HG02943 (cell line): ENCODE results near the gene BTBD3.

Experiments
- ATAC-seq: cut with Tn5 transposase; IDR thresholded peaks from one replicate; pipeline ENCODE4 v1.9.1; 2021; ENCODE audit warnings: mild to moderate bottlenecking, low read depth, moderate library complexity; ENCODE audit not compliant: unreplicated experiment

Gene BTBD3

GRCh38 chr20:11912659-11913415 lies 4.9 kb upstream of the BTBD3 start:
- no peak for ATAC-seq

GRCh38 chr20:11918391-11918845 lies 725 bp downstream of the BTBD3 start:
- ATAC-seq: no peak

GRCh38 chr20:11918981-11919380 lies 1.3 kb downstream of the BTBD3 start:
- ATAC-seq: no peak

GRCh38 chr20:11919581-11919980 lies 1.9 kb downstream of the BTBD3 start:
- no peak for ATAC-seq

DNA sequence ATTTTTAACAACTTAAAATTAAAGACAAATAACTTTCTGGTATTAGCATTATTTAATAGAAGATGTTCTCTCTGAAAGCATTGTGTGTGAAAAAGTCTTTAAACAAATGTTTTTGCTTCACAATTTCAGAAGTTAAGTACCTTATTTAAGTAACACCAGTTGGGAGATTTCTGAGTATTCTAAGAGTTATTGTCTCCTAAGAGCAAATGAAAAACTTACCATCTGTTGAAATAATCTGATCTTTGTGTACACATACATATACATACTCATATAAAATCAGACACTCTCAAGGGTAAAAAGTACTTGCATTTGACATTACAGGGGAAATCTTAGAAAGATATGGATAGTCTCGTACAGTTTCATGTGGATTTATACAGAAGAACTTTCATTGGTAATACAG lies 2.4 kb downstream of the BTBD3 start:
- ATAC-seq: no peak

GRCh38 chr20:11921321-11921720 lies 3.6 kb downstream of the BTBD3 start:
- no peak for ATAC-seq

DNA sequence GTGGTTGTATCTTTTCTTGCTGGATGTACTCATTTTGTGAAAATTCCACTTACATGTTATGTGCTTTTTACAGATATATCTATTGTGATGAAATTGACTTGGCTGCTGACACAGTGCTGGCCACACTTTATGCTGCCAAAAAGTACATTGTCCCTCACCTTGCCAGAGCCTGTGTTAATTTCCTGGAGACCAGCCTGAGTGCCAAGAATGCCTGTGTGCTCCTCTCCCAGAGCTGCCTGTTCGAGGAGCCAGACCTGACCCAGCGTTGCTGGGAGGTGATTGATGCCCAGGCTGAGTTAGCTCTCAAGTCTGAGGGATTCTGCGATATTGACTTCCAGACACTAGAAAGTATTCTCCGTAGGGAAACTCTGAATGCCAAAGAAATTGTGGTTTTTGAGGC lies 4.9 kb downstream of the BTBD3 start:
- ATAC-seq: no peak

DNA sequence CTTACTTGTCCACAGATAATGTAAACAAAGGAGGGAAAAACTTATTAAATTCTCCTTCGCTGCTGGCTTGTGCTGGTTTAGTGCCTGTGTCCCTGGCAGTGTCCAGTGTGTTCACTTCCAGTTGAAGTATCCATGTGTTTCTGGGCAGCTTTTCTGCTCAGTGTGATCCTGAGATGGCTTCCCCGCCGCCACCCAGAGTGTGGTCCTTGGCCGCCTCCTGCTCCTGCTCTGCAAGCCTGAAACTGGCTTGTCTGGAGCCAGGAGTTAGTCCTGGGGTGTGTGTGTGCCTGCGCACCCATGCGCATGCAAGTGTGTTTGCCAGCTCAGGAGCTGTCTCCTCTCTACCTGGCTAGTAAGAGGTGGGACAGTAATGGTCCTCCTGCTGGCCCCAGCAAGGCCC lies 7.2 kb downstream of the BTBD3 start:
- ATAC-seq: no peak

- no peak for ATAC-seq
These were observed 8.8 kb downstream of the BTBD3 start for GRCh38 chr20:11926292-11926998.

DNA sequence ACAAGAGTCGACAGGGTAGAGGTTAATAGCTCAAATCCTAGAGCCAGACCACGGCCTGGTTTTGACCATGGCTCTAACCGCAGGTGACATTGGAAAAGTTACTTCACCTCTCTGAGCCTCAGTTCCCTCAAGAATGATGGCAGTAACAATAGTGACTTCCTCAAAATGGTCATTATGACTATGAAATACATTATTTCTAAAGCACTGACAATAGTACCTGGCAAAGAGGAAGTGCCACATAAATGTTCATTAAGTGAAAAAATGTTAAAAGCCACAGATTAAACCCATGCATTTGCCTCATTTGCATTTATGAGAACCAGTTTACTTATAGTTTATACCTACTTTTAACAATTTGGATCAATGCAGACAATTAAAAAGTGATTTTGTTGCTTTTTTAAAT lies 12.3 kb downstream of the BTBD3 start:
- ATAC-seq: no peak

GRCh38 chr20:11935212-11936154 lies 17.8 kb downstream of the BTBD3 start:
- no peak for ATAC-seq

- no peak for ATAC-seq
These were observed 18.5 kb downstream of the BTBD3 start for GRCh38 chr20:11936157-11936556.

DNA sequence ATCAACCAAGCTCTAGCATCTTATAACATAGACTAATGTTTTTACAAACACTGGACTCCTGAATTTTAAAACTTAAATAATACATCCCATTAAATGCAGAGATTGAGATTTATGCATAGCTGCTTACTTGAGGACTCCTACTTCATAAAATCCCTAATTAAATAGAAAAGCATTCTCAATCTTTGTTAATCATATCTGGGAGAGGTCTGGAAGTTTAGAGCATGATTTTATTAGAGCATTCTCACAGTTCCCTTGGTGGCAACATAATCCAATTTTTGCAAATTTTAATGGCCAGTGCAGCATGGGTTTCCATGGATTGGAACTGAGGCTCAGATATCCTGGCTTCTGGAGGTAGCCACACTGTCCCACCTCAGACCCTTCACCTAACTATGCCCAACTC lies 19.5 kb downstream of the BTBD3 start:
- no peak for ATAC-seq

DNA sequence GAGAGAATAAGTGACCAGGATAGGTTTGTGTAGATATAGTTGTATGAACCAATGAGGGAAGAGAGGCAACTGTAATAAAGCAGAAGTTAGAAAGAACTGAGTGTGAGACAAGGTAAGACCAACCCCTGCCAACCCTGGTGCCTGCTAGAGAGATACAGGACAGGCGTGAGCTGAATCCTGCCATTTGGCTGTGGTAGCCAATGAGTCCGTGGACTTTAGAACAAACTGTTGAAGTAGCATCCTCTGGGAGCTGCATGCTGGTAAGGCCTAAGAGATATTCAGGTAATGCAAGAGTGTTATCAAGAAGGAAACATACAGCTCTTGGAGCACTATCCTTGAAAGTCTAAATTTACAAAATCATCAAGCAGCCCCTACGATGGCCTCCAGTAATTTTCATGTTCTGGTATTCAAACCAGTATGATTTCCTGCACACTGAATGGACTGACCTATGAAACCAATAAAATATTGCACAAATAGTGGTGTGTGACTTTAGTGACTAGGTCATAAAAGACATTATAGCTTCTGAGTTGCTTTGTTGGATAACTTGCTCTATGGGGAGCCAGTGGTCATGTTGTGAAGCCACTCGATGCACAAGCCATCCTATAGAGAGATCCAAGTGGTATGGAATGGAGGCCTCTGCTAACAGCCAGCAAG lies 24.0 kb downstream of the BTBD3 start:
- no peak for ATAC-seq

- no peak for ATAC-seq
These were observed 26.1 kb downstream of the BTBD3 start for GRCh38 chr20:11943778-11944177.

- ATAC-seq: no peak
These were observed 31.1 kb downstream of the BTBD3 start for GRCh38 chr20:11948806-11949205.

GRCh38 chr20:11949711-11950110 lies 32.0 kb downstream of the BTBD3 start:
- ATAC-seq: no peak

GRCh38 chr20:11951696-11952095 lies 34.0 kb downstream of the BTBD3 start:
- ATAC-seq: no peak

DNA sequence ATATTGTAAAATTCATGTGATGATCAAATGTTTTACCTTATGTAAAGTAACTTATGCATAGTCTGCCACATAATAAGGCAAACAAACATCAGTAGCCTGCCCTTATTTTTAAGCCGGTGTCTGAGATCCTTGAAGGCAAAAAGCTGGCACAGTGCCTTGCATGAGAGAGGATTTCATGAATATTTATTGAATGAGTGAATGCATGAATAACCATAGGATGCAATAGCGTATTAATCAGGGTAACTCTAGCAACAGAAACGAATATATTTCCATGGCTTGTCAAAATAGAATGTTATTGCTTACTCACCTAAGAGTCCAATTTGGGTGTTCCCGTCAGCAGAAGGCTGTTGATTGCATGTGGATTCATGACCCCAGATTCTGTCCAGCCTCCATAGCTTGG lies 34.9 kb downstream of the BTBD3 start:
- ATAC-seq: no peak

GRCh38 chr20:11957911-11958310 lies 40.2 kb downstream of the BTBD3 start:
- no peak for ATAC-seq
